ENCODE results near the gene XRCC1.
"Not testable (repeated sequence)": the region's sequence is repeated elsewhere in the genome, so short reads cannot be mapped to it uniquely, and the experiment has no call there.

Gene XRCC1

GRCh38 chr19:43574424-43575155, 737 bp downstream of the XRCC1 start:
- DNase-seq, result peak; percentile 35

DNA sequence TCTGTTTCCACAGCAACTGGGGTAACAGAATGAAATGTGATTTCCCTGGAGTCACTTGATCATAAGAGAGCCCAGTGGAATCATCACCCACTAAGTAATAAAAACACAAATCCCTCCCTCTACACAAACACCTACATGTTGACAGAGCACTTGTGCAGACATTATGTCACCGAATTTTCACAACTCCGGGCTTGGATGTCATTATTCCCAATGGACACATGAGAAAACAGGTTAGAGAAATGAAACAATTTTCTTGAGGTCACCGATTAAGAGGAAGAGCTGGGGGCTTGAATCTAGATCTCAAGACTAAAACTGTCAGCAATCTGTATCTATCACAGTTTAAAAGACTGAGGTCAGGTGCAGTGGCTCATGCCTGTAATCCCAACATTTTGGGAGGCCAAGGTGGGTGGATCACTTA, 3.1 kb downstream of the XRCC1 start:
- peak; percentile 98 for DNase-seq

GRCh38 chr19:43570174-43570791, 5.0 kb downstream of the XRCC1 start:
- peak; percentile 94 for DNase-seq

- DNase-seq, result no peak
Measured at GRCh38 chr19:43569657-43570056, 5.7 kb downstream of the XRCC1 start.

- DNase-seq, result no peak
Measured at GRCh38 chr19:43564800-43565199, 10.5 kb downstream of the XRCC1 start.

- DNase-seq, result no peak
Measured at GRCh38 chr19:43563816-43564457, 11.4 kb downstream of the XRCC1 start.

DNA sequence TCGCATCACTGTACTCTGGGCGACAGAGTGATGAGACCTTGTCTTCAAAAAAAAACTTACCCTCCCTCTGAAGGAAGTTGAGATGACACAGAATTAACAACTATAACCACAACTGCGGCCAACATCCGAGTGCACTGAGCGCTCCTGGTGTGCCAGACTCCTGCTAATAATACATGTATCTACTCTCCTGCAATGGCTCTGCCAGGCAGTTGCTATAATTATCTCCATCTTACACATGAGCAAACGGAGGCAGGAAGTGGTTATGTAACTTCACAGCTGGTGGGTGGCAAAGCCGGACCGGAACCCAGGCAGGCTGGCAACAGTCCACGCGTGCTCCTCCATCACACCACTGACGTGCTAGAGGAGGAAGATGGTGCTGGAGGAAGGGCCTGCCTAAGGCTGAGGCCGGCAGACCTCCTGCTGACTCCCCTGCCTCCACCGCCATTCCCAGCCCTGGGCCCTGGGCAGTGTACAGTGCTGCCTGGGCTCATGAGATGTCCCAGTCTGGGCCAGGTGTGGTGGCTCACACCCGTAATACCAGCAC, 12.6 kb downstream of the XRCC1 start:
- peak; percentile 91 for DNase-seq

- DNase-seq, result no peak
Measured at GRCh38 chr19:43562226-43562697, 13.1 kb downstream of the XRCC1 start.

- DNase-seq, result no peak
Measured at GRCh38 chr19:43561139-43561970, 14.0 kb downstream of the XRCC1 start.

DNA sequence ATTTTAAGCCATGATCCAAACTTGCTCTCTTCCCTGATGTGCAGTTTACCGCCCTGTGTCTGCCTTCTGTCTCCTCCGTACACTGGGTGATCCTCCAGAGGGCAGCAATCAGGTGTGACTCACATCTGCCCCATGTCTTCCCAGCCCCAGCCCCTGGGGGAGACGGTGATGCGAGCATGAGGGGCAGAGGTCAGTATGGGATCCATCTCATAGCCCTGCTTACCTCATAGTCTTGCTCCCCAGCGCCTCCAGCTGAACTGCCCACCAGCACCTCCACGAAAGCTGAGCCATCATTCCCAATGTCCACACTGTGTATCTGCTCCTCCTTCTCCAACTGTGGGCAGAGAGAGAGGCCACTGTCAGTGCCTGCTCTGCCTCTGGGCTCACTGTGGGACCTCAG, 14.6 kb downstream of the XRCC1 start:
- no peak for DNase-seq

DNA sequence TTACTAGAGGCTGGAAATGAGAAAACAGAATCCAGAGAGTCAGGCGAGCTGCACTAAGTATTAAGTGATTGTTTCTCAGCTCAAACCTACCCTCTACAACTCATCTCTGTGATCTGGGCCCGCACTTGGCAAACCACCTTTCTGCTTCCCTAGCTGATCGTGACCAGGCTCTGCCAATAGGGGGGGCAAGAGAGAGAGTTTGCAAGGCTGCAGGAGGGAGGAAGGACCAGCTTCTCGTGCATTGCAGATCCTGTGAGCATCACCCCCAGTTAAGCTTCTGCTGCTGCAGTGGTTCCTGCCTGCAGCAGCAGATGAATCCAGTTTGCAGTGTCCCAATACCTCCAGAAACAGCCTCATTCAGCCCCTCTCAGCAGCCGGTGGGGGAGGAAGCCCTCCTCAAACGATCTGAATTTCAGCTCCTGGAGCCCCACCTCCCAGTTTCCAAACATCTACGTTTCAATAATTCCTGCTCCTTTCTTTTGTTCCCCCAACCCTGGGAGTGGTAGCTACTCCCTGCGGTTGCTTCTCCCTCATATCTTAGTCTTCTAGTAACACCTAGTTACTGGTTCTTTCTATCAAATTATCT, 20.0 kb downstream of the XRCC1 start:
- peak; percentile 35 for DNase-seq

DNA sequence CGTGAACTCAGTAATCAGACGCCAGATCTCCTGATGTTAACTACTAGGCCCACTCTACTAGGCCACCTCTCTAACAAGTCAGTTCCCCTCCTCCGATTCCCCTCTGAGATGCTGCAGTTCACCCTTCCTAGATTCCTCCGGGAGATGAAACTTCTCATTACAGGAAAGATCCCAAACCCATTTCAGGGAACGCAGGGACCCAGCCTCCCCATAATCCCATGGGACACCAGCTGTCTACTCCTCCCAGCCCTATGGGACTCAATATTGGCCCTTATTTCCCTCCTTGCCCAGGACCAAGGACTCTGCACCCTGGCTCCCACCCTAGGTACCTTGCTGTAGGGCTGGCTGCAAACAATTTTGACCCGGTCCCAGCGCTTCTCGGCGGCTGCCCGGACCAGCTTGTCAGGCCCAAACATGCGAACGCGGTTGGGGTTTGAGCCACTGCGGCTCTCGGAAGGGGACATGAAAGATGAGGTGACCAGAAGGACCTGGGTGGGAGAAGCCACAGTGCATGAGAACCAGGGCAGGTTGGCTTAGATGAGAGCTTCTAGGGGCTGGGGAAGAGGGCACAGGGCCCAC, 20.9 kb downstream of the XRCC1 start:
- DNase-seq, result no peak

- no peak for DNase-seq
Measured at GRCh38 chr19:43553656-43554055, 21.7 kb downstream of the XRCC1 start.

DNA sequence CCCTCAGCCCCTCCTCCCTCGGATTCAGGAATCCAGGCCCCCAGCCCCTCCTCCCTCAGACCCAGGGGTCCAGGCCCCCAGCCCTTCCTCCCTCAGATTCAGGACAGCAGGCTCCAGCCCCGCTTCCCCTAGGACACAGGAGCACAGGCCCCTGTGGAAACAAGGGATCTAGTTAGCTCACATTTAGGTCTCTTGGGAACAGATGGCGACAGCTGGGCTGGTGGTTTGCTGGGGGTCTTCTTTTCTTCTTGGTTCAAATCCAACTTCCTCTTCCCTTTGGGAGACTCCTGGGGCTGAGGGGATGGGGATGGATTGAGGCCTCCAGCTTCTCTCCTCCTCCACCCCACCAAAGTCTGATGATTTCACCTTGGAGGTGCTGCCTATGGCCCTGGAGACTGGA, 22.7 kb downstream of the XRCC1 start:
- no peak for DNase-seq

DNA sequence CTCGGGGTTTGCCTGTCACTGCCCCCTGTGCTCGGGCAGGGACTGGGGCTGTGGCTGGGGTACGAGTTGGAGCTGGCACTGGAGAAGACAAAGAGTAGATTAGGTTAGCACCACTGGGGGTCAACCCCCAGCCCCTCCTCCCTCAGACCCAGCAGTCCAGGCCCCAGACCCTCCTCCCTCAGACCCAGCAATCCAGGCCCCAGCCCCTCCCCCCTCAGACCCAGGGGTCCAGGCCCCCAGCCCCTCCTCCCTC, 23.2 kb downstream of the XRCC1 start:
- DNase-seq, result no peak

GRCh38 chr19:43551399-43552197, 23.7 kb downstream of the XRCC1 start:
- no peak for DNase-seq

DNA sequence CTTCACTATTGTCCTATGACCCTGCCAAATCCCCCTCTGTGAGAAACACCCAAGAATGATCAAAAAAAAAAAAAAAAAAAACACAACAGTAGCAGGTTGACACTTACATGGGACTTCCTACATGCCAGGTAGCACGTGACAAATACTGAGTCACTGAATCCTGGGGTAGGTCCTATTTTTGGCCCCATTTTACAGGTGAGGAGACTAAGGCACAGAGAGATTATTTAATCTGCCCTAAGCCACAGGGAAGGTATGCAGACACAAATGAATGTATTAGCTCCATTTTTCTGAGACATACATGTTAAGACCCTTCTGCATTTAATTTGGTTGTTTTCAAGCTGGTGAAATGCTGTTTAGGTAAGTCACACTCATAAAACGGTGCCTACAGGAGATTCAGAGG, 26.6 kb downstream of the XRCC1 start:
- no peak for DNase-seq

- not testable (repeated sequence) for DNase-seq
Measured at GRCh38 chr19:43547926-43548325, 27.4 kb downstream of the XRCC1 start.

- DNase-seq, result no peak
Measured at GRCh38 chr19:43546581-43546980, 28.7 kb downstream of the XRCC1 start.

DNA sequence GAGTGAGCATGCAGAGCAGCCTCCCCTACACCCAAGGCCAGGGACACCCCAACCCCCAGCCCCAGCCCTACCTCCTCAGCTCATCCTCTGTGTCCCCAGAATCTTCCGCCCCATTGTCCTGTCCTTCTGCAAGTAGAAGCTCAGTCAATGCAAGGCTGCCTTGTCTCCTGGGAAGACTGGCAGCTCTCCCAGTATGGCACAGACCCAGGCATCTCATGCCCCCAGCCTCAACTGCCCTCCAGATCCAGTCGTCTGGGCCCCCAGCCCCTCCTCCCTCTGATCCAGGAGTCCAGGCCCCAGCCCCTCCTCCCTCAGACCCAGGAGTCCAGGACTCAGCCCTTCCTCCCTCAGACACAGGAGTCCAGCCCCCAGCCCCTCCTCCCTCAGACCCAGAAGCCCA, 29.3 kb downstream of the XRCC1 start:
- no peak for DNase-seq

- DNase-seq, result no peak
Measured at GRCh38 chr19:43545276-43545675, 30.1 kb downstream of the XRCC1 start.

- no peak for DNase-seq
Measured at GRCh38 chr19:43544077-43544476, 31.2 kb downstream of the XRCC1 start.
